SJSA1 (cell line): ENCODE measurements around the gene S100P. TPM values are rescaled to one million over a fixed set of nuclear protein-coding genes. Genes with fewer than 3 reads are reported as not detected.
"Not testable (repeated sequence)": the region's sequence is repeated elsewhere in the genome, so short reads cannot be mapped to it uniquely, and the experiment has no call there.

Source experiments
- DNase-seq, 2 experiments: peaks; one replicate each; pipeline ENCODE4 v3.0.0-alpha.2; 2015 to 2020; ENCODE audit warnings: low spot score in 2 of 2, low read depth in 1 of 2
- H3K27ac ChIP-seq: fragments of 250-450 bp; sonication (Bioruptor Pico); 2 replicates; pipeline ENCODE4 v1.5.1; 2020; ENCODE audit warnings: mild to moderate bottlenecking, moderate library complexity
- H3K27me3 ChIP-seq: fragments of 250-450 bp; sonication (Bioruptor Pico); replicated peaks from 2 replicates; pipeline ENCODE4 v1.5.1; 2020; ENCODE audit warnings: mild to moderate bottlenecking, moderate library complexity
- H3K36me3 ChIP-seq: fragments of 250-450 bp; sonication (Bioruptor Pico); 2 replicates; pipeline ENCODE4 v1.5.1; 2020; ENCODE audit warnings: mild to moderate bottlenecking
- H3K4me1 ChIP-seq: fragments of 250-450 bp; sonication (Bioruptor Pico); replicated peaks from 2 replicates; pipeline ENCODE4 v1.6.1; 2021; ENCODE audit warnings: mild to moderate bottlenecking
- H3K4me3 ChIP-seq: fragments of 250-450 bp; sonication (Bioruptor Pico); 2 replicates; pipeline ENCODE4 v1.5.1; 2020; ENCODE audit warnings: mild to moderate bottlenecking
- H3K9me3 ChIP-seq: fragments of 250-450 bp; sonication (Bioruptor Pico); replicated peaks from 2 replicates; pipeline ENCODE4 v1.5.1; 2020; ENCODE audit warnings: mild to moderate bottlenecking
- total RNA-seq: library from RNA; depleted of rRNA; stranded (reverse); fragments of >200 nt; shearing (Covaris generic); gene quantifications from 2 replicates; pipeline ENCODE4 v1.2.3, GENCODE V29; 2014

Gene S100P
- total RNA-seq, 1 experiment from 2014 or later = not detected

DNA sequence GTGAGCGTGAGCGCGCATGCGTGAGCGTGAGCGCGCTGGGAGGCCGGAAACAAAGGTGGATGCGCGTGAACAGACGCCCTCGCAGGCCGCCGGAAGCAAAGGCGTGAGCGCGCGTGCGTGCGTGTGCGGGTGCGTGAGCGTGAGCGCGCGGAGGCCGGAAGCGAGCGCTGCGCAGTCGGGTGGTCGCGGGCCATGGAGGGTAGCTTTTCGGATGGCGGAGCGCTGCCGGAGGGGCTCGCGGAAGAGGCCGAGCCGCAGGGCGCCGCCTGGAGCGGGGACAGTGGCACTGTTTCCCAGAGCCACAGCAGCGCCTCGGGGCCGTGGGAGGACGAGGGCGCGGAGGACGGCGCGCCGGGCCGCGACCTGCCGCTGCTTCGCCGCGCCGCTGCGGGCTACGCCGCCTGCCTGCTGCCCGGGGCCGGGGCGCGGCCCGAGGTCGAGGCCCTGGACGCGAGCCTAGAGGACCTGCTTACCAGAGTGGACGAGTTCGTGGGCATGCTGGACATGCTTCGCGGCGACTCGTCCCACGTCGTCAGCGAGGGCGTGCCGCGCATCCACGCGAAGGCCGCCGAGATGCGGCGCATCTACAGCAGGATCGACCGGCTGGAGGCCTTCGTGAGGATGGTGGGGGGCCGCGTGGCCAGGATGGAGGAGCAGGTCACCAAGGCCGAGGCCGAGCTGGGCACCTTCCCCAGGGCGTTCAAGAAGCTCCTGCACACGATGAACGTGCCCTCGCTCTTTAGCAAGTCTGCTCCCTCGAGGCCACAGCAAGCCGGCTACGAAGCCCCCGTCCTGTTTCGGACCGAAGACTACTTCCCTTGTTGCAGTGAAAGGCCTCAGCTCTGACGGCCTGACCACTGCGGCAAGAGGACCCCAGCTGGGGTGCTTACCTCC, 22.6 kb downstream of the S100P start, which contains the start of gene BLOC1S4:
TSS of gene BLOC1S4 (plus strand) at position 157 of the 894 bp plus-strand sequence. CDS start at position 193, 36 bp downstream.
- DNase-seq = peak; percentile 72 to 81
- peaks cover 12% of the 10 kb centered on the region; the same call in 1 of the 2 replicates for H3K36me3 ChIP-seq
- no peaks in the 10 kb centered on the region for H3K27me3 ChIP-seq
- H3K9me3 ChIP-seq = no peaks in the 10 kb centered on the region
- H3K4me1 ChIP-seq = no peaks in the 10 kb centered on the region
- H3K4me3 ChIP-seq = peak within 1 kb of the TSS; percentile 92
- H3K27ac ChIP-seq = peak within 1 kb of the TSS; percentile 59; the same call in 1 of the 2 replicates

DNA sequence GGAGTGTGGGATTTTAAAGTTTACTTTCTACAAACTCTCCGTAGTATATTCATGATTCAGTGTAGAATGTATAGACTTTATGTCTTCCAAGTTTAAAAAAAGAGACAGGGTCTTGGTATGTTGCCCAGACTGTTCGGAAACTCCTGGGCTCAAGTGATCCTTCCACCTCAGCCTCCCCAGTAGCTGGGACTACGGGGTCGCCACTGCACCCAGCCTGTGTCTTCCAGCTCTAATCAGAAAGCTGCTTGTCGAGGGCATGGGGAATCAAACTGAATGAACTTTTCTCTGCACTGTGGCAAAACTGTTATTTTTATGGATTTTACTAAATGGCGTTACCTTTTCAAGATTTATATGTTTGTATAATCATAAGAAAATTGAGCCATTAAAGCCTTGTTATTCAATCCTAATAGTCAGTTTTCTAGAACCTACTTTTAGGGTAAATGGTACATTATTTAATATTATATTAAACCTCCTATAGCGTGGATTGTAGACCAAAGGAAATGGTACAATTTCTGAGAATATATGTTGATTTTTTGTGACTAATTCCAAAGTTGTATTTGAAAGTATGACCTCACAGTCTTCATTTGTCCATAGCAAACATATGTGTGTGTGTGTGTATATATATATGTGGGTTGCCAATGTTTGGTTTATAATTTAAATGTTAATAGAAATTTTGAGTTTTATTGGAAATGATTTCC, 23.4 kb downstream of the S100P start:
- H3K9me3 ChIP-seq = no peaks in the 10 kb centered on the region
- H3K36me3 ChIP-seq = peaks cover 12% of the 10 kb centered on the region; the same call in 1 of the 2 replicates
- DNase-seq = no peak
- peak overlapping the region; percentile 92 for H3K4me3 ChIP-seq
- H3K27me3 ChIP-seq = no peaks in the 10 kb centered on the region
- no peak overlapping the region for H3K27ac ChIP-seq
- H3K4me1 ChIP-seq = no peaks in the 10 kb centered on the region

GRCh38 chr4:6718932-6719610, 25.4 kb downstream of the S100P start:
- no peak for DNase-seq
- peaks cover 12% of the 10 kb centered on the region; the same call in 1 of the 2 replicates for H3K36me3 ChIP-seq
- H3K9me3 ChIP-seq = no peaks in the 10 kb centered on the region
- H3K27ac ChIP-seq = no peak overlapping the region
- peaks cover 6% of the 10 kb centered on the region for H3K4me1 ChIP-seq
- H3K4me3 ChIP-seq = no peak overlapping the region
- H3K27me3 ChIP-seq = no peaks in the 10 kb centered on the region

GRCh38 chr4:6719611-6720179, 26.0 kb downstream of the S100P start:
- H3K4me3 ChIP-seq = no peak overlapping the region
- H3K27me3 ChIP-seq = no peaks in the 10 kb centered on the region
- no peak for DNase-seq
- H3K4me1 ChIP-seq = peaks cover 12% of the 10 kb centered on the region
- no peaks in the 10 kb centered on the region for H3K9me3 ChIP-seq
- peaks cover 12% of the 10 kb centered on the region; the same call in 1 of the 2 replicates for H3K36me3 ChIP-seq
- no peak overlapping the region for H3K27ac ChIP-seq

GRCh38 chr4:6720202-6720699, 26.6 kb downstream of the S100P start:
- no peak overlapping the region for H3K27ac ChIP-seq
- H3K36me3 ChIP-seq = peaks cover 12% of the 10 kb centered on the region; the same call in 1 of the 2 replicates
- DNase-seq = peak; percentile 50 to 79
- no peaks in the 10 kb centered on the region for H3K9me3 ChIP-seq
- H3K4me1 ChIP-seq = peaks cover 17% of the 10 kb centered on the region
- H3K27me3 ChIP-seq = no peaks in the 10 kb centered on the region
- H3K4me3 ChIP-seq = no peak overlapping the region

DNA sequence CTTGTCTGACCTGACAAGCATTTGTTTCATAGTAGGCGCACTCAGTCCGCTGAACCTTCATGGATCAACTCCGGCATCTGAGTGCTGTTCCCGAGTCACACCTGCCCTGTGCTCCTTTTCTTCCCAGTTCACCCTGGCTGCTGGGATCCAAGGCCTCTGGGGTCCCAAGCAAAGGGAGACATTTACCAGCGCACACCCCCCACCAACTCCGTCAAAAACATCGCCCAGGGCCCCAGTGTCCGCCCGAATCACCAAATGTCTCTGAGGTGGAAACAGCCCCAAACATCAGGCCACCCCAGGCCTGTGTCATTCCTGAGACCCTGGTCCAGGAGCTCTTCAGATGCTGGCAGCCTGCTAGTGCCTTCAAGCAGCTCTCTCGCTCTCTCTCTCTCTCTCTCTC, 27.4 kb downstream of the S100P start:
- Histone ChIP-seq H3K27me3 (no peaks in the 10 kb centered on the region), H3K4me3 (no peak overlapping the region), H3K9me3 (no peaks in the 10 kb centered on the region), H3K27ac (no peak overlapping the region), H3K4me1 (peaks cover 21% of the 10 kb centered on the region), H3K36me3 (peaks cover 11% of the 10 kb centered on the region; the same call in 1 of the 2 replicates)
- DNase-seq = no peak

- Histone ChIP-seq H3K4me1 (peaks cover 34% of the 10 kb centered on the region), H3K9me3 (no peaks in the 10 kb centered on the region), H3K27ac (no peak overlapping the region), H3K27me3 (no peaks in the 10 kb centered on the region), H3K4me3 (no peak overlapping the region), H3K36me3 (peaks cover 4% of the 10 kb centered on the region; the same call in 1 of the 2 replicates)
- DNase-seq = no peak
Measured at GRCh38 chr4:6722891-6723290, 29.2 kb downstream of the S100P start.

DNA sequence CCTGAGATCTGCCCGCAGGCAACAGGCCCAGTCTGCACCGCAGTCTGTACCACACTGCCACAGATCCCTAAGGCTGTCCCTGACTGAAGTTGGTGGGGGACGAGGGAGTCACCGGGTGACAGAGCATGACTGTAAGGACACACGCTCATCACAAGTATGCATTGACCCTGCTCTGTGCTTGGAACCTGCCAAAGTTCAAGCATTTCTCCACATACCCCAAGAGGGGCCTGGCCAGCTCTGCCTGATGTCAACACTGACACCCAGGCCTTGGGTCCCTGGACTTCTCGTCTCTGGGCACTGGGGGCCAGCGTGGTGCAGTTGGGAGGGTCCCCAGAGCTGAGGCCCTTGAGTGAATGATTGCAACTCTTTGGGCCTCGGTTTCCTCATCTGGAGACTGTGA, 30.2 kb downstream of the S100P start:
- Histone ChIP-seq H3K4me3 (no peak overlapping the region), H3K27ac (peak overlapping the region; percentile 55), H3K27me3 (no peaks in the 10 kb centered on the region), H3K9me3 (no peaks in the 10 kb centered on the region), H3K4me1 (peaks cover 43% of the 10 kb centered on the region), H3K36me3 (no peaks in the 10 kb centered on the region)
- DNase-seq = no peak

DNA sequence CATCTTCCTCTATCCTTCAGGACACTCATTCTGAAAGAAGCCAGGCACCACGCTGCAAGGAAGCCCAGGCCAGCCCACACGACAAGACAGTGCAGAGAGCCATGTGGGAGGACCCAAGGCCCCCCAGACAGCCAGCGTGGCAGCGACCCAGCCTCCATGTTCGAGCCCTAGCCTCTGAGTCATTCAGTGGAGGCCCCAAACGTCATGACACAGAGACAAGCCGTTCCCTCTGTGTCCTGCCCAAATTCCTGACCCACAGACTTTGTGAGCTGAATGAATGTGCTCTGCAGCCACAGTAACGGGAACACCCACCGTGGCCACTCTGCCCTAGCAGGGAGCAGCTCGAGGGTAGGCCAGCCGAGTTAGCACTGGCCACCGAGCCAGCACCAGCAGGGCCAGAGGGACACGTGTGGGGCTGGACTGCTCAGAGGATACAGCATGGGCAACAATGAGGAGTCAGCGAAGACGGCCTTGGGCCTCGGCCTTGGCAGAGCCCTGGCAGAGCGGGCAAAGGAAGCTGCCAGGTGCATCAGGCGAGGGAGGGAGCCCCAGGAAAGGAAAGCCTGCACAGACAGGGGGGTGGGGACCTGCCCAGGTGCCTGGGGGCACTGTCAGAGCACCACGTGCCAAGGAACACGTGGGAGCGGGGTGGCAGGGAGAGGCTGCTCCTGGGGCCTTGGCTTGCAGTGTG, 30.9 kb downstream of the S100P start:
- no peak overlapping the region for H3K4me3 ChIP-seq
- no peaks in the 10 kb centered on the region for H3K27me3 ChIP-seq
- H3K36me3 ChIP-seq = no peaks in the 10 kb centered on the region
- H3K27ac ChIP-seq = peak overlapping the region; percentile 55
- H3K9me3 ChIP-seq = no peaks in the 10 kb centered on the region
- peaks cover 50% of the 10 kb centered on the region for H3K4me1 ChIP-seq
- peak; percentile 71 to 84 for DNase-seq

- H3K4me3 ChIP-seq, H3K9me3 ChIP-seq, DNase-seq, H3K27me3 ChIP-seq, H3K36me3 ChIP-seq: not testable (repeated sequence)
- Histone ChIP-seq H3K27ac (peak overlapping the region; percentile 55; the same call in 1 of the 2 replicates), H3K4me1 (peaks cover 55% of the 10 kb centered on the region)
Measured at GRCh38 chr4:6725427-6725961, 31.8 kb downstream of the S100P start.

DNA sequence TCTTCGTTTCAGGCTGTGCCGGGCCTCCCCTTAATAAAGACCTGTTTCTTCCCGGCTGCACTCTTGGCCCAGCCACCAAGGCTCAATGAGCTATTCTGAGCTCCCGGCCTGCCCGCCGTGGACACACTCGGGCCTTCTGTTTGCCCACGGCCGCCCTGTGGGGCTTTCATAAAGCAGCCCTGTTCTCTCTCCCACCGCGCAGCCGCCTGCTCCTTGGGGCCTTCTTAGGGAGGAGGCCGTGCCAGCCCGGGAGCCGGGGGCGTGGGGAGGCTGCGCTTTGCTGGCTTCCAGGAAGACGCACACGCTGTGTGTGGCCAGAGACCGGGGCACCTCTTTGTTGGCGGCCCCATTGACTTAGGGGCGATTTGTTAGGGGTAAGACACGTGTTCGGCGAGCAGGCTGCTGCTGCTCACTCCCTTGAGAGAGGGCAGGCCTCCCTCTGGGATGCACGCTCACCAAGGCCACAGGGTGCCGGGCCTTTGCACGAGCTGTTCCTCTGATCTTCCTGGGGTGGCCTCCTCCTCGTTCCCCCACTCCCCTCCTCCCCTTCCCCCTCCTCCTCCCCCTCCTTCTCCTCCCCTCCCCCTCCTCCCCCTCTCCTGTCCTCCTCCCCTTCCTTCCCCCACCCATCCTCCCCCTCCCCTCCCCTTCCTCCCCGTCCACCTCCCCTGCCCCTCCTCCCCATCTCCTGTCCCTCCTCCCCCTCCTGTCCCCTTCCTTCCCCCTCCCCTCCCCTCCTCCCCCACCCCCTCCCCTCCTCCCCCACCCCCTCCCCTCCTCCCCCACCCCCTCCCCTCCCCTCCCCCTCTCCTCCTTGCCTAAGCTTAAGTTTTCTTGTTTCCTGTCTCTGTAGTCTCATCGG, 33.6 kb downstream of the S100P start:
- H3K27ac ChIP-seq = peak overlapping the region; percentile 91

GRCh38 chr4:6727943-6728250, 34.2 kb downstream of the S100P start:
- Histone ChIP-seq H3K27ac (peak overlapping the region; percentile 91), H3K27me3 (no peaks in the 10 kb centered on the region), H3K4me3 (no peak overlapping the region), H3K4me1 (peaks cover 66% of the 10 kb centered on the region), H3K36me3 (no peaks in the 10 kb centered on the region), H3K9me3 (no peaks in the 10 kb centered on the region)
- peak; percentile 86 for DNase-seq

More for the DNA sequence above, 33.6 kb downstream of the S100P start:
- no peaks in the 10 kb centered on the region for H3K36me3 ChIP-seq
- peaks cover 60% of the 10 kb centered on the region for H3K4me1 ChIP-seq
- no peaks in the 10 kb centered on the region for H3K9me3 ChIP-seq
- DNase-seq = peak; percentile 94
- no peaks in the 10 kb centered on the region for H3K27me3 ChIP-seq
- no peak overlapping the region for H3K4me3 ChIP-seq
